HFFc6 (cell line): Measurements from ENCODE around the gene PAK1. TPM values are rescaled to one million over a fixed set of nuclear protein-coding genes. Genes with fewer than 3 reads are reported as not detected.
A peak's percentile ranks its signal among the peaks of the same experiment; 100 is the strongest.

Experiments
- DNase-seq: peaks from one replicate; pipeline ENCODE4 v3.0.0-alpha.2; 2018
- H3K27ac Mint-ChIP-seq: 2 replicates; pipeline ENCODE4 v1.8.0; 2020; ENCODE audit warnings: mild to moderate bottlenecking, mixed read lengths
- H3K27me3 Mint-ChIP-seq: 2 replicates; pipeline ENCODE4 v1.8.0; 2021; ENCODE audit warnings: mild to moderate bottlenecking, moderate library complexity, mixed read lengths; ENCODE audit not compliant: insufficient read depth
- H3K36me3 Mint-ChIP-seq: 2 replicates; pipeline ENCODE4 v1.8.0; 2021; ENCODE audit warnings: low read depth, mixed read lengths
- H3K4me1 Mint-ChIP-seq: 2 replicates; pipeline ENCODE4 v1.8.0; 2020; ENCODE audit warnings: low read depth, mixed read lengths
- H3K4me3 Mint-ChIP-seq: 2 replicates; pipeline ENCODE4 v1.8.0; 2020; ENCODE audit warnings: mild to moderate bottlenecking, moderate library complexity, mixed read lengths
- H3K9me3 Mint-ChIP-seq: 2 replicates; pipeline ENCODE4 v1.8.0; 2020; ENCODE audit warnings: mild to moderate bottlenecking, mixed read lengths
- total RNA-seq, 6 experiments: library from RNA; stranded (reverse); fragmentation: NEBNext Ultra II Directional; extraction: Animal tissue kit (Norgen Biotek cat#: 25700); gene quantifications; 2 replicates in 1 of 6; 3 replicates in 5 of 6; pipeline ENCODE4 v1.2.3, GENCODE V29; 2021
- TF ChIP-seq, protein P1 (sequence below): fragments of 200-600 bp; sonication (generic); IDR thresholded peaks from 2 replicates; pipeline ENCODE4 v1.5.0; 2021; ENCODE audit warnings: antibody characterized with exemption, mild to moderate bottlenecking

The PAK1 gene
- total RNA-seq, 6 experiments from 2014 or later = 41.7 to 52.2 (median 48.8) TPM

DNA sequence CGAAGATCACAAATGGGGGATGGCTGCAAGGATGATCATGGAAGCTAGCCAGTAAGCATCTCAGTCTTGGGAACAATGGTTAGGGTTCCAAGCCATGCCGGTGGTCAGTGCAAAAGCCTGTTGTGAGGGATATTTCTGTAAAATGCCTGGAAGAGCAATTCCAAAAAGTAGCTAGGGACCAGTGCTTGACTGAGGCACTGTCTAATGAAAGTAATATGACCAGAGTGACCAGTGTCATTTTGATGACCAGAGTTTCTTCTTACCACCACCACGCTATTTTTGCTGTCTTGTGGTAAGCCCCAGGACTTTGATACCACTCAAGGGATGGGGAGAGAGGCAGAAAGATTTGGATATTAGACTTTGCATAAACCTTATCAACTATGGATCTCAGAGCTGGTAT lies 190.8 kb downstream of the PAK1 start:
- Mint-ChIP-seq H3K27me3 (peaks cover 2% of the 10 kb centered on the region; the same call in 1 of the 2 replicates), H3K9me3 (peaks cover 6% of the 10 kb centered on the region; the same call in 1 of the 2 replicates), H3K4me1 (peaks cover 46% of the 10 kb centered on the region), H3K36me3 (peaks cover 6% of the 10 kb centered on the region; the same call in 1 of the 2 replicates), H3K4me3 (no peak overlapping the region), H3K27ac (no peak overlapping the region)
- DNase-seq = no peak
- TF ChIP-seq, protein P1, sequence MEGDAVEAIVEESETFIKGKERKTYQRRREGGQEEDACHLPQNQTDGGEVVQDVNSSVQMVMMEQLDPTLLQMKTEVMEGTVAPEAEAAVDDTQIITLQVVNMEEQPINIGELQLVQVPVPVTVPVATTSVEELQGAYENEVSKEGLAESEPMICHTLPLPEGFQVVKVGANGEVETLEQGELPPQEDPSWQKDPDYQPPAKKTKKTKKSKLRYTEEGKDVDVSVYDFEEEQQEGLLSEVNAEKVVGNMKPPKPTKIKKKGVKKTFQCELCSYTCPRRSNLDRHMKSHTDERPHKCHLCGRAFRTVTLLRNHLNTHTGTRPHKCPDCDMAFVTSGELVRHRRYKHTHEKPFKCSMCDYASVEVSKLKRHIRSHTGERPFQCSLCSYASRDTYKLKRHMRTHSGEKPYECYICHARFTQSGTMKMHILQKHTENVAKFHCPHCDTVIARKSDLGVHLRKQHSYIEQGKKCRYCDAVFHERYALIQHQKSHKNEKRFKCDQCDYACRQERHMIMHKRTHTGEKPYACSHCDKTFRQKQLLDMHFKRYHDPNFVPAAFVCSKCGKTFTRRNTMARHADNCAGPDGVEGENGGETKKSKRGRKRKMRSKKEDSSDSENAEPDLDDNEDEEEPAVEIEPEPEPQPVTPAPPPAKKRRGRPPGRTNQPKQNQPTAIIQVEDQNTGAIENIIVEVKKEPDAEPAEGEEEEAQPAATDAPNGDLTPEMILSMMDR = no peak

- no peaks in the 10 kb centered on the region for H3K27me3 Mint-ChIP-seq
- no peak overlapping the region for H3K4me3 Mint-ChIP-seq
- TF ChIP-seq, protein P1 = no peak
- peak; percentile 46 for DNase-seq
- H3K36me3 Mint-ChIP-seq = peaks cover 6% of the 10 kb centered on the region; the same call in 1 of the 2 replicates
- peaks cover 24% of the 10 kb centered on the region for H3K4me1 Mint-ChIP-seq
- no peak overlapping the region for H3K27ac Mint-ChIP-seq
- H3K9me3 Mint-ChIP-seq = peaks cover 6% of the 10 kb centered on the region; the same call in 1 of the 2 replicates
These were observed 195.0 kb downstream of the PAK1 start for GRCh38 chr11:77278595-77279506.

DNA sequence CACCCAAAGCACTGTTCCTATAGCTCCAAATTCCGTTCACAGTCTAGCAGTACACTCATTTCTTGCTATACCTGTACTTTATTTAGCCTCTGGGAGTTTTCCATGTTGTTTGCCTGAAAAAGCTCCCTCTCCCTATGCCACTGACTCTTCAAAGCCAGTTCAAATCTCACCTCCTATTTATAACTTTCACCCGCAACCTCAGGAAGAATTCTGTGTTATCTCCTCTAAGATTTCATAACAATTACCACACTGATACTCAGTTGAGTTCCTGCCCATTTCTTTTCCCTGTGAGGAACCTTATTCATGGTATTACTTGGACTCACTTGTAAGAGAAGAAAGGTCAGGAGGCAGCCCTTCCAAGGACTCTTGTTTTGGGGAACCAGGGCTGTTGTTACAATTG lies 197.6 kb downstream of the PAK1 start:
- H3K36me3 Mint-ChIP-seq = peaks cover 6% of the 10 kb centered on the region; the same call in 1 of the 2 replicates
- H3K9me3 Mint-ChIP-seq = peaks cover 6% of the 10 kb centered on the region; the same call in 1 of the 2 replicates
- peaks cover 19% of the 10 kb centered on the region for H3K4me1 Mint-ChIP-seq
- H3K4me3 Mint-ChIP-seq = no peak overlapping the region
- no peak overlapping the region for H3K27ac Mint-ChIP-seq
- H3K27me3 Mint-ChIP-seq = no peaks in the 10 kb centered on the region
- TF ChIP-seq, protein P1 = no peak
- no peak for DNase-seq

Other genes starting within 250 kb of the PAK1 start
- not detected for gene GDPD4, start 172.4 kb downstream of the PAK1 start, total RNA-seq
- gene AQP11, start 115.9 kb upstream of the PAK1 start, total RNA-seq = 1 to 10 TPM; 1.2 to 1.8 (median 1.5) TPM
- 10 to 100 TPM; 91.5 to 98.6 (median 94.7) TPM for gene CLNS1A, start 163.7 kb upstream of the PAK1 start, total RNA-seq